ENCODE measurements around the gene CSNK1D.

GRCh38 chr17:82257473-82257872 is 16.0 kb downstream of the CSNK1D start:
- no peak for TF ChIP-seq CTCF (IDR thresholded peaks at IDR 0.05)
- no peak for TF ChIP-seq POLR2A (IDR thresholded peaks at IDR 0.05)

All from ovary (tissue), 3 donors.